OCI-LY7 (cell line): Measurements from ENCODE around the gene SEPSECS. TPM values are rescaled to one million over a fixed set of nuclear protein-coding genes. Genes with fewer than 3 reads are reported as not detected.

Experiments used
- BruUV-seq: library from RNA; stranded (reverse); fragments of 400-500 nt; replicated peaks from 2 replicates; lab custom pipeline; 2021; lab: Mats Ljungman, UMichigan
- CTCF ChIA-PET: fragments of 300-600 bp; sonication (Branson Sonifier 250); formaldehyde crosslinking; loops from one replicate; lab custom pipeline; 2022; ENCODE audit warnings: antibody characterized with exemption; ENCODE audit not compliant: unreplicated experiment; lab: Charles Lee
- POLR2A ChIA-PET: fragments of 300-600 bp; sonication (Branson Sonifier 250); formaldehyde crosslinking; loops from one replicate; lab custom pipeline; 2022; ENCODE audit warnings: antibody characterized with exemption; lab: Charles Lee
- DNase-seq: peaks from one replicate; pipeline ENCODE4 v3.0.0-alpha.2; 2015; ENCODE audit warnings: low spot score
- H2AFZ ChIP-seq: fragments of 200-600 bp; sonication (generic), shearing (Covaris generic); 2 replicates; pipeline ENCODE4 v1.6.1; 2014; ENCODE audit warnings: mild to moderate bottlenecking, antibody characterized with exemption, low read length, moderate library complexity
- H3K27ac ChIP-seq: fragments of 200-600 bp; sonication (generic); 2 replicates; pipeline ENCODE4 v1.5.1; 2014; ENCODE audit warnings: mixed run types, low read depth, mild to moderate bottlenecking, moderate library complexity, low read length, inconsistent platforms; ENCODE audit not compliant: poor library complexity, severe bottlenecking
- H3K36me3 ChIP-seq: fragments of 200-600 bp; sonication (generic); 2 replicates; pipeline ENCODE4 v1.6.1; 2014; ENCODE audit warnings: mild to moderate bottlenecking, antibody characterized with exemption, low read length, moderate library complexity, mixed read lengths; ENCODE audit not compliant: insufficient read depth
- H3K4me1 ChIP-seq: fragments of 200-600 bp; sonication (generic); 2 replicates; pipeline ENCODE4 v1.5.1; 2014; ENCODE audit warnings: mild to moderate bottlenecking, low read length; ENCODE audit not compliant: insufficient read depth, poor library complexity, severe bottlenecking
- H3K4me2 ChIP-seq: fragments of 200-600 bp; sonication (generic); 2 replicates; pipeline ENCODE4 v1.6.1; 2014; ENCODE audit warnings: mild to moderate bottlenecking, low read length
- H3K4me3 ChIP-seq: fragments of 200-600 bp; sonication (generic); 2 replicates; pipeline ENCODE4 v1.5.1; 2014; ENCODE audit warnings: mild to moderate bottlenecking, low read depth, low read length; ENCODE audit not compliant: poor library complexity, severe bottlenecking
- H3K79me2 ChIP-seq: fragments of 200-600 bp; sonication (generic); 2 replicates; pipeline ENCODE4 v1.6.1; 2016; ENCODE audit warnings: low read depth, mild to moderate bottlenecking, low read length, moderate library complexity, mixed read lengths; ENCODE audit not compliant: insufficient read depth
- H3K9me2 ChIP-seq: fragments of 200-600 bp; sonication (generic); 2 replicates; pipeline ENCODE4 v1.6.1; 2016; ENCODE audit warnings: mild to moderate bottlenecking, low read length, mixed read lengths; ENCODE audit not compliant: insufficient read depth
- H3K9me3 ChIP-seq: fragments of 200-600 bp; sonication (generic); 2 replicates; pipeline ENCODE4 v1.6.1; 2014; ENCODE audit warnings: mild to moderate bottlenecking, mixed run types, low read length, mixed read lengths
- H4K20me1 ChIP-seq: fragments of 200-600 bp; sonication (generic); 2 replicates; pipeline ENCODE4 v1.6.1; 2014; ENCODE audit warnings: mild to moderate bottlenecking, antibody characterized with exemption, low read length, moderate library complexity, mixed read lengths; ENCODE audit not compliant: insufficient read depth
- CTCF ChIP-seq: fragments of 200-600 bp; sonication (generic); conservative IDR thresholded peaks from 2 replicates; pipeline ENCODE4 v1.5.1; 2014; ENCODE audit warnings: mild to moderate bottlenecking, antibody characterized with exemption, low read length, moderate library complexity, mixed read lengths
- EZH2phosphoT487 ChIP-seq: fragments of 200-600 bp; sonication (generic); IDR thresholded peaks from 2 replicates; pipeline ENCODE4 v1.6.1; 2018; ENCODE audit warnings: low read depth, borderline replicate concordance, mild to moderate bottlenecking, mixed run types, antibody characterized with exemption, low read length, moderate library complexity, mixed read lengths
- intact Hi-C: fragments of 100-400 bp; cut with micrococcal nuclease; formaldehyde crosslinking; loops from one replicate; pipeline ENCODE4 v1.10.0; 2022; ENCODE audit not compliant: unreplicated experiment
- total RNA-seq, 2 experiments: library from RNA; depleted of rRNA in 1 of 2; stranded (reverse); fragments of >200 nt in 1 of 2; shearing (Covaris generic) in 1 of 2; gene quantifications; 2 replicates each; pipeline ENCODE4 v1.2.3, GENCODE V29; 2014 to 2022

SEPSECS gene
- total RNA-seq, 2 experiments from 2014 or later = 5.0 to 13.0 TPM

DNA sequence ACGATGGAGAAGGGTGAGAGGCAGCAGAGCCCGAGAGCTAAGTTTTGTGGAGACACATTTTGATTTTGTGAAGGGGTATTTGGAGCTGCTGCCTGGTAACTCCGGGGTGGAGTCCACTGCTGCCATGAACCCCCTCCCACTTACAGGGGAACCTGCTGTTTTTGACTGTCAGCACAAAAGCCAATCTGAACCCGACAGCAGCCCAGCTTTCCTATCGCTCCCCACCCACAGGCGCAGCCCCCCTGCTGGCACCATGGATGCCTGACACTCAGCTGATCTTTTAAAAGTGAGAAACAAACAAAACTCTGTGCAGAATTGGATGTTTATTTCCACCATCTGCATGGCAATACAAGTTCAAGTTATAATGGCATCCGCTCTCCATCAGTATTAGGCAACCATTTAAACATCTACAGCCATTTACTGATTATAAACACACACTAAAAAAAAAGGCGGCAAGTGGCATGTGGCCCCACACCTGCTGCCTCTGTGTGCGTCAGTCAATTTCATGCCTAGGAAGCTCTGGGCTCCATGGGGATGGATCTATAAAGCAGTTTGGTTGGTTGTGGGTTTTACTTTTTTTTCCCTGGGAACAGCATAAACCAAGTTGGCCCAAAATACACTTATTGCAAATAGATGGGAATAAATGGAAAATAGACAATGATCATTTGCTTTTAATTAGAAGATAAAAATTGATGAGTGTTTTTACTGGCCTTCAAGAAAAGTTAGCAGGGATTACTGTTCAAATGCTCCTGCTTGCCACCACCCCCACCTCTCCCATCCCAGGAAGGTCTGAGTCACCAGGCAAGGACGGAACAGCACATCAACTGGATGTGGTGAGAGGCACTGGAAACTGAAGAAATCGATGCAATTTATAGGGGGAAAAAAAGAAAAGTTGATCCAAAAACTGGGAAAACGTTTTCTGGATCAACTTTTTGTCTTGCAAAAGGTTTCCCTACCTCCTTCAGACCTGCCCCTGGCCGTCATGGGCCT is 46.0 kb downstream of the SEPSECS start:
- H3K27ac ChIP-seq = no peak overlapping the region
- DNase-seq = no peak
- H3K4me1 ChIP-seq = no peaks in the 10 kb centered on the region
- no peak overlapping the region for H3K4me3 ChIP-seq
- TF ChIP-seq EZH2phosphoT487 = no peak
- TF ChIP-seq CTCF = no peak
- H2AFZ ChIP-seq = no peak overlapping the region
- no peaks in the 10 kb centered on the region for H3K9me3 ChIP-seq
- H3K9me2 ChIP-seq = no peaks in the 10 kb centered on the region
- no peaks in the 10 kb centered on the region for H3K79me2 ChIP-seq
- POLR2A ChIA-PET = interaction anchor here (0.7 to 1.0 kb wide), 2 partner anchors 18 to 830 kb away, joined by 3 read pairs; no protein-coding TSS in a partner anchor
- no peaks in the 10 kb centered on the region for H4K20me1 ChIP-seq
- no peaks in the 10 kb centered on the region for H3K36me3 ChIP-seq
- CTCF ChIA-PET = no interaction called here
- BruUV-seq = no TSS peak
- intact Hi-C loops = no loop called here
- H3K4me2 ChIP-seq = no peak overlapping the region

DNA sequence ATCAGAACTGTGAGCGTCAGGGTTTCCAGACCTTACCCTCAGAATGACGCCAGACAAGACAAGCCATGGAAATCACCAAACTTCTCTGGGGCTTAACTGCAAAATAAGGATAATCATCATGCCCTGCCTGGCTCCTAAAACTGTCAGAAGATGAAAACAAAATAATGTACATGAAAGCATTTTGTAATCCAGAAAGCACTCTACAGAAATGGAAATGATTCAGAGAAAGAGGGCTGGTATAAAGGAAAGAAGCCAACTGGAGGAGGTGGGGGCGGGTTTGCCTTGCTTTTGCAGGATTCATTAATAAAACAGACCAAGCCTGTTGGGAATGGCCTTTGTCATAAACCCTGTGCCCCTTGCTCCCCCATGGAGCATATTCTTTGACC is 47.3 kb downstream of the SEPSECS start:
- H3K9me3 ChIP-seq = no peaks in the 10 kb centered on the region
- TF ChIP-seq EZH2phosphoT487 = no peak
- no peak for TF ChIP-seq CTCF
- intact Hi-C loops = no loop called here
- H3K9me2 ChIP-seq = no peaks in the 10 kb centered on the region
- DNase-seq = no peak
- H3K4me1 ChIP-seq = no peaks in the 10 kb centered on the region
- H2AFZ ChIP-seq = no peak overlapping the region
- no peaks in the 10 kb centered on the region for H3K79me2 ChIP-seq
- BruUV-seq = no TSS peak
- no peak overlapping the region for H3K27ac ChIP-seq
- H3K36me3 ChIP-seq = no peaks in the 10 kb centered on the region
- ChIA-PET POLR2A (no interaction called here), CTCF (no interaction called here)
- no peaks in the 10 kb centered on the region for H4K20me1 ChIP-seq
- no peak overlapping the region for H3K4me2 ChIP-seq
- H3K4me3 ChIP-seq = no peak overlapping the region
